Activated CD8-positive, alpha-beta memory T cell treated with anti-CD3 and anti-CD28 coated beads for 4 hours (primary cell): ENCODE data around the gene CALHM4.

Experiments
- DNase-seq, 2 donors: peaks; one replicate each; pipeline ENCODE4 v3.0.0-alpha.2; 2020; ENCODE audit warnings: low read depth in 2 of 2

Gene CALHM4

GRCh38 chr6:116542426-116542825 lies 11.1 kb upstream of the CALHM4 start:
- no peak for DNase-seq

- no peak for DNase-seq
Observed at GRCh38 chr6:116543149-116543548, 10.4 kb upstream of the CALHM4 start.

GRCh38 chr6:116545651-116546050 lies 7.9 kb upstream of the CALHM4 start, which contains the start of gene TRAPPC3L:
Gene TRAPPC3L, minus strand, starts transcription at chr6:116545684. Its CDS starts 170 bp downstream, at chr6:116545514.
- DNase-seq = no peak

- DNase-seq = no peak
Observed at GRCh38 chr6:116547358-116547757, 6.2 kb upstream of the CALHM4 start.

- DNase-seq = no peak
Observed at GRCh38 chr6:116550796-116551195, 2.8 kb upstream of the CALHM4 start.

- no peak for DNase-seq
Observed at GRCh38 chr6:116556065-116556464, 2.5 kb downstream of the CALHM4 start.

- no peak for DNase-seq
Observed at GRCh38 chr6:116556814-116557415, 3.4 kb downstream of the CALHM4 start.

GRCh38 chr6:116557893-116558292 lies 4.3 kb downstream of the CALHM4 start:
- no peak for DNase-seq

GRCh38 chr6:116560130-116560529 lies 6.6 kb downstream of the CALHM4 start:
- no peak for DNase-seq

- DNase-seq = peak in 1 of 2 donors; percentile 38
Observed at GRCh38 chr6:116561377-116562018, 7.9 kb downstream of the CALHM4 start.

- no peak for DNase-seq
Observed at GRCh38 chr6:116562019-116562403, 8.5 kb downstream of the CALHM4 start.

GRCh38 chr6:116562614-116563013 lies 9.1 kb downstream of the CALHM4 start:
- DNase-seq = no peak

- DNase-seq = no peak
Observed at GRCh38 chr6:116563830-116564229, 10.3 kb downstream of the CALHM4 start.

- no peak for DNase-seq
Observed at GRCh38 chr6:116564311-116564710, 10.8 kb downstream of the CALHM4 start.

- no peak for DNase-seq
Observed at GRCh38 chr6:116564921-116565872, 11.6 kb downstream of the CALHM4 start.

GRCh38 chr6:116568111-116568510 lies 14.6 kb downstream of the CALHM4 start:
- DNase-seq = no peak

- no peak for DNase-seq
Observed at GRCh38 chr6:116568821-116569755, 15.5 kb downstream of the CALHM4 start.

- DNase-seq = peak; percentile 93 to 98
Observed at GRCh38 chr6:116570856-116571682, 17.5 kb downstream of the CALHM4 start, which contains the start of gene RWDD1. Gene RWDD1, plus strand, starts transcription at chr6:116571504. Its CDS starts 79 bp downstream, at chr6:116571583.

- DNase-seq = no peak
Observed at GRCh38 chr6:116571683-116572000, 18.1 kb downstream of the CALHM4 start.

- no peak for DNase-seq
Observed at GRCh38 chr6:116572162-116572561, 18.6 kb downstream of the CALHM4 start.
